Left ventricle myocardium inferior (tissue), 1 donor: ENCODE data around the gene TMSB4X. TPM values are rescaled to one million over a fixed set of nuclear protein-coding genes. Genes with fewer than 3 reads are reported as not detected.

Source experiments
- DNase-seq: peaks from one replicate; pipeline ENCODE4 v3.0.0-alpha.2; 2020
- H3K27ac ChIP-seq: fragments of 200-600 bp; replicated peaks from 2 replicates; pipeline ENCODE4 v1.8.0; 2021
- H3K27me3 ChIP-seq: fragments of 200-600 bp; 2 replicates; pipeline ENCODE4 v1.8.0; 2021; ENCODE audit warnings: low read depth
- H3K36me3 ChIP-seq: fragments of 200-600 bp; 2 replicates; pipeline ENCODE4 v1.8.0; 2021
- H3K4me1 ChIP-seq: fragments of 200-600 bp; 2 replicates; pipeline ENCODE4 v1.8.0; 2021
- H3K4me3 ChIP-seq: fragments of 200-600 bp; 2 replicates; pipeline ENCODE4 v1.8.0; 2021; ENCODE audit warnings: mild to moderate bottlenecking, moderate library complexity
- H3K9me3 ChIP-seq: fragments of 200-600 bp; replicated peaks from 2 replicates; pipeline ENCODE4 v1.8.0; 2021
- intact Hi-C: fragments of 100-400 bp; cut with micrococcal nuclease; formaldehyde crosslinking; loops from one replicate; pipeline ENCODE4 v1.11.0; 2022
- total RNA-seq: library from RNA; stranded (reverse); fragmentation: NEBNext Ultra II Directional; extraction: Animal tissue kit (Norgen Biotek cat#: 25700); gene quantifications from one replicate; pipeline ENCODE4 v1.2.1, GENCODE V29; 2021
- TF ChIP-seq, protein P1 (sequence below): fragments of 200-600 bp; IDR thresholded peaks from 2 replicates; pipeline ENCODE4 v1.8.0; 2021; ENCODE audit warnings: antibody characterized with exemption, mild to moderate bottlenecking, borderline replicate concordance
- donor health status: DM: no; HTN: yes; CAD: no; lungs with severe emphysema.

Gene TMSB4X
- total RNA-seq, 1 donor from 2014 or later, result 955 TPM

- peaks cover 14% of the 10 kb centered on the region for H3K4me1 ChIP-seq
- no peaks in the 10 kb centered on the region for H3K27me3 ChIP-seq
- no peak overlapping the region for H3K4me3 ChIP-seq
- no peaks in the 10 kb centered on the region for H3K36me3 ChIP-seq
- no peak for DNase-seq
- no peak overlapping the region for H3K27ac ChIP-seq
- intact Hi-C loops, result no loop called here
- no peaks in the 10 kb centered on the region for H3K9me3 ChIP-seq
- TF ChIP-seq, protein P1, sequence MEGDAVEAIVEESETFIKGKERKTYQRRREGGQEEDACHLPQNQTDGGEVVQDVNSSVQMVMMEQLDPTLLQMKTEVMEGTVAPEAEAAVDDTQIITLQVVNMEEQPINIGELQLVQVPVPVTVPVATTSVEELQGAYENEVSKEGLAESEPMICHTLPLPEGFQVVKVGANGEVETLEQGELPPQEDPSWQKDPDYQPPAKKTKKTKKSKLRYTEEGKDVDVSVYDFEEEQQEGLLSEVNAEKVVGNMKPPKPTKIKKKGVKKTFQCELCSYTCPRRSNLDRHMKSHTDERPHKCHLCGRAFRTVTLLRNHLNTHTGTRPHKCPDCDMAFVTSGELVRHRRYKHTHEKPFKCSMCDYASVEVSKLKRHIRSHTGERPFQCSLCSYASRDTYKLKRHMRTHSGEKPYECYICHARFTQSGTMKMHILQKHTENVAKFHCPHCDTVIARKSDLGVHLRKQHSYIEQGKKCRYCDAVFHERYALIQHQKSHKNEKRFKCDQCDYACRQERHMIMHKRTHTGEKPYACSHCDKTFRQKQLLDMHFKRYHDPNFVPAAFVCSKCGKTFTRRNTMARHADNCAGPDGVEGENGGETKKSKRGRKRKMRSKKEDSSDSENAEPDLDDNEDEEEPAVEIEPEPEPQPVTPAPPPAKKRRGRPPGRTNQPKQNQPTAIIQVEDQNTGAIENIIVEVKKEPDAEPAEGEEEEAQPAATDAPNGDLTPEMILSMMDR, result no peak
Measured at GRCh38 chrX:12996934-12997435, 22.1 kb downstream of the TMSB4X start.

- DNase-seq, result no peak
- no peak overlapping the region for H3K4me3 ChIP-seq
- peak overlapping the region; percentile 70 for H3K27ac ChIP-seq
- H3K4me1 ChIP-seq, result peaks cover 14% of the 10 kb centered on the region
- intact Hi-C loops, result no loop called here
- H3K27me3 ChIP-seq, result no peaks in the 10 kb centered on the region
- TF ChIP-seq, protein P1, result no peak
- H3K36me3 ChIP-seq, result no peaks in the 10 kb centered on the region
- no peaks in the 10 kb centered on the region for H3K9me3 ChIP-seq
Measured at GRCh38 chrX:12997906-12998687, 23.2 kb downstream of the TMSB4X start.

DNA sequence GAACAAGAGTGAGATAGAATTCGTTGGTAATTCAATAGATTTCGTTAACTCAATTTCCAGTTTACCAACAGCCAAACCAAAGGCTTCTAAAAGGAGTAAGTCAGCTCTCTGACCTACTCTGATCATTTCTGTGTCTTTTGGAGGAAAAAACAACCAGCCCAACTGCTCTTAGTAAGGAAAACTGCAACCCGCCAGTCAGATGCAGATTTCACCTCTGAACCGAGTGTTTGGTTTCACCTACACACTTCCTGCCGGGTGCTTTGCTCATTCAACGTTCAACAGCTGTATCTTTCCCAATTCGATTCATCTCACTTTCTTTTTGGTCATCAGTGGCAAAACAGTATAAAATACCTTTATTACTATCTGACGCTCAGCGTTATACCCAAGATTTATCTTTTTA is 24.5 kb downstream of the TMSB4X start:
- H3K27me3 ChIP-seq, result no peaks in the 10 kb centered on the region
- H3K36me3 ChIP-seq, result no peaks in the 10 kb centered on the region
- peaks cover 14% of the 10 kb centered on the region for H3K4me1 ChIP-seq
- DNase-seq, result no peak
- TF ChIP-seq, protein P1, result no peak
- no peaks in the 10 kb centered on the region for H3K9me3 ChIP-seq
- intact Hi-C loops, result no loop called here
- H3K27ac ChIP-seq, result peak overlapping the region; percentile 70
- H3K4me3 ChIP-seq, result no peak overlapping the region

DNA sequence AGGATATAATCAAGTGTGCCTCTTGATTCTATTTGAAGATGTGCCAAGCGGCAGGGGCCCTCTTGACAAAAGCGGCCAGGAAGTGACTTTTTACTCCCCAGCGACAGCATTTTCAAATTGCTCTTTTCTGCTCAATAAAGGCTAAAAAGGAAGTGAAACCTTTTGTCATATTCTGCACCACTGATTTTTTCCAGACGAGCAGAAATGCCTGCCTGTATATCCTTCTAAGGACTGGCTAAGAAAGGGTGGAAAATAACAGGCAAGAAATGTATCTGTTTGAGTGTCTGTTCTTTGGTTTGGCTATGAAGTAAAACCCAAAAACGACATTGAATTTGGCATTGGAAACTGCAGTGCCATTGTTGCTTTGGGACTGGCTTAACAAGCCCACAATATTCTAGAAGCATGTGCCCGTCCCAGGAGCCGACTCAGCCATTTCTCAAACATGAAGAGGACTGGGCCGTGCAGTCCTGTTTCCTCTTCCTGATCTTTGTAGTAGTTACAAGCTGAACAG is 25.4 kb downstream of the TMSB4X start:
- Histone ChIP-seq H3K27me3 (no peaks in the 10 kb centered on the region), H3K4me1 (peaks cover 14% of the 10 kb centered on the region), H3K4me3 (no peak overlapping the region), H3K27ac (peak overlapping the region; percentile 70), H3K36me3 (no peaks in the 10 kb centered on the region), H3K9me3 (no peaks in the 10 kb centered on the region)
- DNase-seq, result no peak
- intact Hi-C loops, result no loop called here
- TF ChIP-seq, protein P1, result no peak

- DNase-seq, result no peak
- Histone ChIP-seq H3K36me3 (no peaks in the 10 kb centered on the region), H3K9me3 (no peaks in the 10 kb centered on the region), H3K4me1 (peaks cover 14% of the 10 kb centered on the region), H3K27ac (peak overlapping the region; percentile 70), H3K27me3 (no peaks in the 10 kb centered on the region), H3K4me3 (no peak overlapping the region)
- intact Hi-C loops, result no loop called here
- TF ChIP-seq, protein P1, result no peak
Measured at GRCh38 chrX:13001097-13001496, 26.2 kb downstream of the TMSB4X start.
